Epithelial cell of umbilical artery (primary cell): Measurements from ENCODE around the gene GPR142. TPM values are rescaled to one million over a fixed set of nuclear protein-coding genes. Genes with fewer than 3 reads are reported as not detected.

Experiments
- total RNA-seq: library from RNA; depleted of rRNA; stranded (reverse); fragments of >200 nt; gene quantifications from 2 replicates; pipeline ENCODE4 v1.2.3, GENCODE V29; 2014

Gene GPR142
- not detected in 2 replicates for total RNA-seq

GRCh38 chr17:74367206-74367605 lies at the start of gene GPR142:
GPR142 (plus strand) TSS chr17:74367506; CDS start chr17:74369541, 2,035 bp downstream.

GRCh38 chr17:74325743-74326379 lies 41.4 kb upstream of the GPR142 start, which contains the start of gene KIF19:
KIF19 (plus strand) TSS chr17:74326226; CDS start chr17:74326350, 124 bp downstream.

GRCh38 chr17:74361230-74362068 lies 5.9 kb upstream of the GPR142 start, which contains the start of gene BTBD17:
BTBD17 (minus strand) TSS chr17:74361868; CDS start chr17:74361819, 49 bp downstream.

Other genes starting within 250 kb of the GPR142 start
- gene RPL38, start 163.8 kb upstream of the GPR142 start, total RNA-seq, result 478 and 1,101 TPM in 2 replicates
- gene TTYH2, start 153.9 kb upstream of the GPR142 start, total RNA-seq, result 1.2 and 2.6 TPM in 2 replicates
- gene DNAI2, start 93.3 kb upstream of the GPR142 start, total RNA-seq, result not detected in 2 replicates
- not detected in 2 replicates for gene KIF19, start 41.3 kb upstream of the GPR142 start, total RNA-seq
- not detected in 2 replicates for gene BTBD17, start 5.6 kb upstream of the GPR142 start, total RNA-seq
- gene GPRC5C, start 64.6 kb downstream of the GPR142 start, total RNA-seq, result not detected in 2 replicates
- not detected in 2 replicates for gene CD300A, start 99.1 kb downstream of the GPR142 start, total RNA-seq
- gene CD300LB, start 164.0 kb downstream of the GPR142 start, total RNA-seq, result not detected in 2 replicates
- not detected in 2 replicates for gene CD300C, start 178.6 kb downstream of the GPR142 start, total RNA-seq
- not detected in 2 replicates for gene CD300H, start 200.0 kb downstream of the GPR142 start, total RNA-seq
- not detected in 2 replicates for gene CD300LD, start 224.8 kb downstream of the GPR142 start, total RNA-seq